PC-9 (cell line): Measurements from ENCODE around the gene GABRR2. TPM values are rescaled to one million over a fixed set of nuclear protein-coding genes. Genes with fewer than 3 reads are reported as not detected.

Experiments
- BruUV-seq: library from RNA; stranded (reverse); fragments of 400-500 nt; replicated peaks from 2 replicates; lab custom pipeline; 2021; lab: Mats Ljungman, UMichigan
- CTCF ChIA-PET: fragments of 300-600 bp; sonication (Branson Sonifier 250); formaldehyde crosslinking; loops from one replicate; lab custom pipeline; 2022; ENCODE audit warnings: antibody characterized with exemption; lab: Charles Lee
- POLR2A ChIA-PET: fragments of 300-600 bp; sonication (Branson Sonifier 250); formaldehyde crosslinking; loops from one replicate; lab custom pipeline; 2022; ENCODE audit warnings: antibody characterized with exemption; ENCODE audit not compliant: unreplicated experiment; lab: Charles Lee
- DNase-seq, 2 experiments: peaks; one replicate each; pipeline versions ENCODE4 v3.0.0 to v3.0.0-alpha.2; 2015 to 2022; ENCODE audit warnings: mixed read lengths in 1 of 2
- H2AFZ ChIP-seq: fragments of 200-600 bp; sonication (generic); 2 replicates; pipeline ENCODE4 v1.8.1; 2017; ENCODE audit warnings: antibody characterized with exemption
- H3F3A ChIP-seq: fragments of 200-600 bp; sonication (generic); 2 replicates; pipeline ENCODE4 v1.8.1; 2017; ENCODE audit warnings: antibody characterized with exemption, mild to moderate bottlenecking, low read depth; ENCODE audit not compliant: insufficient read depth
- H3K27ac ChIP-seq: fragments of 200-600 bp; sonication (generic); 2 replicates; pipeline ENCODE4 v1.6.1; 2016; ENCODE audit warnings: mixed run types
- H3K27me3 ChIP-seq: fragments of 200-600 bp; sonication (generic); 2 replicates; pipeline ENCODE4 v1.6.1; 2016; ENCODE audit warnings: low read depth, mixed run types; ENCODE audit not compliant: insufficient read depth
- H3K36me3 ChIP-seq: fragments of 200-600 bp; sonication (generic); 2 replicates; pipeline ENCODE4 v1.6.1; 2016; ENCODE audit warnings: low read depth, mixed run types
- H3K4me1 ChIP-seq: fragments of 200-600 bp; sonication (generic); replicated peaks from 2 replicates; pipeline ENCODE4 v1.6.1; 2016; ENCODE audit warnings: mixed run types; ENCODE audit not compliant: insufficient read depth
- H3K4me2 ChIP-seq: fragments of 200-600 bp; sonication (generic); 2 replicates; pipeline ENCODE4 v1.6.1; 2017; ENCODE audit warnings: mixed run types
- H3K4me3 ChIP-seq: fragments of 200-600 bp; sonication (generic); 2 replicates; pipeline ENCODE4 v1.6.1; 2016; ENCODE audit warnings: mixed run types
- H3K79me2 ChIP-seq: fragments of 200-600 bp; sonication (generic); 2 replicates; pipeline ENCODE4 v1.6.1; 2017; ENCODE audit warnings: low read depth, mixed run types
- H3K9me2 ChIP-seq: fragments of 200-600 bp; sonication (generic); 2 replicates; pipeline ENCODE4 v1.8.1; 2017; ENCODE audit warnings: mild to moderate bottlenecking; ENCODE audit not compliant: insufficient read depth
- H3K9me3 ChIP-seq: fragments of 200-600 bp; sonication (generic); 2 replicates; pipeline ENCODE4 v1.8.1; 2016; ENCODE audit warnings: low read depth; ENCODE audit not compliant: insufficient read depth
- H4K20me1 ChIP-seq: fragments of 200-600 bp; sonication (generic); 2 replicates; pipeline ENCODE4 v1.8.1; 2017; ENCODE audit not compliant: insufficient read depth
- EZH2 ChIP-seq: fragments of 200-600 bp; sonication (generic); IDR thresholded peaks from 2 replicates; pipeline ENCODE4 v1.8.0; 2017; ENCODE audit warnings: antibody characterized with exemption, low read depth
- intact Hi-C: fragments of 100-400 bp; cut with micrococcal nuclease; formaldehyde crosslinking; loops from one replicate; pipeline ENCODE4 v1.10.0; 2022; ENCODE audit not compliant: unreplicated experiment
- total RNA-seq: library from RNA; stranded (reverse); gene quantifications from 2 replicates; pipeline ENCODE4 v1.2.3, GENCODE V29; 2021
- TF ChIP-seq, protein P1 (sequence below): fragments of 200-600 bp; sonication (generic); conservative IDR thresholded peaks from 2 replicates; pipeline ENCODE4 v1.6.1; 2017; ENCODE audit warnings: mixed run types, antibody characterized with exemption, mild to moderate bottlenecking, moderate library complexity

The GABRR2 gene
- total RNA-seq, 1 experiment from 2014 or later: 0.52 TPM

DNA sequence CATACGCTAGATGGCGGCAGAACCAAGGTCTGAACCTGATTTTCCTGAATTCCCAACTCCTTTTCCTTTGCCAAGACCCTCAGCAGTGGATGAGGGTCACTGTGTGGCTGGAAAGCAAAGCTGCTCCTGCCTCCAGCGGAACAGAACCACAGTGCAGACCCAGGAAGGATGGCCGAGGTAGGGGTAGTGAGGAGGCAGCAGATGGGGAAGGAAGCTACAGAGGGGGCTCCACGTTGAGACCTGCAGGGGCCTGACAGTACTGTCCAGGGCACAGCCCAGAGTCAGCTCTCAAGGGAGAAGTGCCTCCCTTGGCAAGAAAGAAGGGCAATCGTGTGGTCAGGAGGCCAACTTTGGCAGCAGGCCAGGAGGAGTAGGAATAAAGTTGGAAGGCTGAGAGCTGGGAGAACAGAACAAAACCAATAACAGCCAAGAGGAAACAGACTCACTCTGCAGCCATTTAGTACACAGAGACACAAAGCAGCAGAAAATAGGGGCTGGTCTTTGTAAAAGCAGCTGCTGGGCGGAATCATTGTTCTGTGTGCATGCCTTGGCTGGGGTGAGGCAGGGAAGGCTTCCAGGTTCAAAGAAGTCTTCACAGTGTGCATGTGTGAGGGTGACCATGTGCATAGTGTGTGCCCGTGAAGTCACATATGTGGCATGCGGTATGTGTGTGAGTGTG is 3.1 kb downstream of the GABRR2 start:
- no peak overlapping the region for H3K4me3 ChIP-seq
- H3K79me2 ChIP-seq: no peaks in the 10 kb centered on the region
- no peaks in the 10 kb centered on the region for H3K9me3 ChIP-seq
- H3K36me3 ChIP-seq: no peaks in the 10 kb centered on the region
- H3K27me3 ChIP-seq: no peaks in the 10 kb centered on the region
- intact Hi-C loops: no loop called here
- BruUV-seq: no TSS peak
- ChIA-PET POLR2A (interaction anchor here (0.6 kb wide), 1 partner anchor 166 kb away, joined by 3 read pairs; the partner anchor contains the start of gene PM20D2), CTCF (no interaction called here)
- no peak overlapping the region for H3K4me2 ChIP-seq
- H3K4me1 ChIP-seq: no peaks in the 10 kb centered on the region
- no peak overlapping the region for H3K27ac ChIP-seq
- DNase-seq: peak in 1 of 2 experiments; percentile 31
- TF ChIP-seq, protein P1, sequence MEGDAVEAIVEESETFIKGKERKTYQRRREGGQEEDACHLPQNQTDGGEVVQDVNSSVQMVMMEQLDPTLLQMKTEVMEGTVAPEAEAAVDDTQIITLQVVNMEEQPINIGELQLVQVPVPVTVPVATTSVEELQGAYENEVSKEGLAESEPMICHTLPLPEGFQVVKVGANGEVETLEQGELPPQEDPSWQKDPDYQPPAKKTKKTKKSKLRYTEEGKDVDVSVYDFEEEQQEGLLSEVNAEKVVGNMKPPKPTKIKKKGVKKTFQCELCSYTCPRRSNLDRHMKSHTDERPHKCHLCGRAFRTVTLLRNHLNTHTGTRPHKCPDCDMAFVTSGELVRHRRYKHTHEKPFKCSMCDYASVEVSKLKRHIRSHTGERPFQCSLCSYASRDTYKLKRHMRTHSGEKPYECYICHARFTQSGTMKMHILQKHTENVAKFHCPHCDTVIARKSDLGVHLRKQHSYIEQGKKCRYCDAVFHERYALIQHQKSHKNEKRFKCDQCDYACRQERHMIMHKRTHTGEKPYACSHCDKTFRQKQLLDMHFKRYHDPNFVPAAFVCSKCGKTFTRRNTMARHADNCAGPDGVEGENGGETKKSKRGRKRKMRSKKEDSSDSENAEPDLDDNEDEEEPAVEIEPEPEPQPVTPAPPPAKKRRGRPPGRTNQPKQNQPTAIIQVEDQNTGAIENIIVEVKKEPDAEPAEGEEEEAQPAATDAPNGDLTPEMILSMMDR: no peak
- no peak for TF ChIP-seq EZH2
- H3K9me2 ChIP-seq: no peaks in the 10 kb centered on the region
- no peaks in the 10 kb centered on the region for H3F3A ChIP-seq
- H4K20me1 ChIP-seq: no peaks in the 10 kb centered on the region
- no peak overlapping the region for H2AFZ ChIP-seq

DNA sequence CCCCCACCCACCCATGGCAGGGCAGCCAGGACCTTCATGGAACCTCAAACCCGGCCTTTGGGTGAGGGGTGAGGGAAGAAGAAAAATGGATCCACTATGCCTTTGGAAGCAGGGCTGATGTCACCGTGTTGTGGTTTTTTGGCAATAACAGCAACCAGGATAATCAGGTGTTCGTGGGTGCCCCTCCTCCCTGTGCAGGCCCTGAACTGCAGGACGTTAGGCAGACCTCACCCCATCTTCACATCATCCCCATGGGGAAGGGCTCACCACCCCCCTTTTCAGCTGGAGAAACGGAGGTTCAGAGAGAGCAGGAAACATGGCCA is 3.6 kb downstream of the GABRR2 start:
- POLR2A ChIA-PET: no interaction called here
- Histone ChIP-seq H3F3A (no peaks in the 10 kb centered on the region), H4K20me1 (no peaks in the 10 kb centered on the region), H3K27me3 (no peaks in the 10 kb centered on the region), H3K36me3 (no peaks in the 10 kb centered on the region), H3K79me2 (no peaks in the 10 kb centered on the region), H2AFZ (no peak overlapping the region), H3K4me3 (no peak overlapping the region), H3K4me1 (no peaks in the 10 kb centered on the region), H3K9me2 (no peaks in the 10 kb centered on the region), H3K27ac (no peak overlapping the region), H3K9me3 (no peaks in the 10 kb centered on the region), H3K4me2 (no peak overlapping the region)
- DNase-seq: no peak
- intact Hi-C loops: no loop called here
- CTCF ChIA-PET: no interaction called here
- TF ChIP-seq EZH2: no peak
- TF ChIP-seq, protein P1: no peak
- BruUV-seq: no TSS peak

DNA sequence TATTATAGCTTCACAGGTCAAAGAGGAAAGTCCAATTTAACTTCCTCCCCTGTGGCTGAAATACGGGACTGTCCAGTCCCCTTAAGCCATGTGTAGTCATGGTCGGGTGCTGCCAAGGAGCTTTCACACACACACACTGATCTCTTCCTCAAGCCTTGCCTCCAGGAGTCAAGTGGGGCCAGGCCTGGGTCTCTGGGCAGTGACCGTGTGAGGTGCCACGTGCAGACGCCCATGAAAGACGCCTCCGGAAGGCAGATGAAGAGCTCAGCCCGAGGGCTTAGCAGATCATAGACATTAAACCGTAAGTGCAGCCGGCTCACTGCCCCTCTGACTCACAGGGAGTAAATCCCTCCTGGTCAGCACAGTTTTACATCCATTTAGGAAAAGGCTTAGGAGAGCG is 4.2 kb downstream of the GABRR2 start:
- H3K4me2 ChIP-seq: no peak overlapping the region
- TF ChIP-seq, protein P1: no peak
- no peak for TF ChIP-seq EZH2
- no peak for DNase-seq
- no peaks in the 10 kb centered on the region for H3F3A ChIP-seq
- no peak overlapping the region for H3K4me3 ChIP-seq
- BruUV-seq: no TSS peak
- no peaks in the 10 kb centered on the region for H3K79me2 ChIP-seq
- intact Hi-C loops: no loop called here
- H3K4me1 ChIP-seq: no peaks in the 10 kb centered on the region
- H3K9me3 ChIP-seq: no peaks in the 10 kb centered on the region
- no peak overlapping the region for H2AFZ ChIP-seq
- ChIA-PET CTCF (no interaction called here), POLR2A (no interaction called here)
- no peaks in the 10 kb centered on the region for H3K36me3 ChIP-seq
- H3K27me3 ChIP-seq: no peaks in the 10 kb centered on the region
- no peaks in the 10 kb centered on the region for H3K9me2 ChIP-seq
- H3K27ac ChIP-seq: no peak overlapping the region
- H4K20me1 ChIP-seq: no peaks in the 10 kb centered on the region
